IPS DF 19.7 (cell line): ENCODE data around the gene RETREG3.
"Not testable (repeated sequence)": the region's sequence is repeated elsewhere in the genome, so short reads cannot be mapped to it uniquely, and the experiment has no call there.

Experiments used
- DNase-seq: peaks from one replicate; pipeline ENCODE4 v3.0.0-alpha.2; 2013; ENCODE audit warnings: low read depth, low spot score

The RETREG3 gene, protein sequence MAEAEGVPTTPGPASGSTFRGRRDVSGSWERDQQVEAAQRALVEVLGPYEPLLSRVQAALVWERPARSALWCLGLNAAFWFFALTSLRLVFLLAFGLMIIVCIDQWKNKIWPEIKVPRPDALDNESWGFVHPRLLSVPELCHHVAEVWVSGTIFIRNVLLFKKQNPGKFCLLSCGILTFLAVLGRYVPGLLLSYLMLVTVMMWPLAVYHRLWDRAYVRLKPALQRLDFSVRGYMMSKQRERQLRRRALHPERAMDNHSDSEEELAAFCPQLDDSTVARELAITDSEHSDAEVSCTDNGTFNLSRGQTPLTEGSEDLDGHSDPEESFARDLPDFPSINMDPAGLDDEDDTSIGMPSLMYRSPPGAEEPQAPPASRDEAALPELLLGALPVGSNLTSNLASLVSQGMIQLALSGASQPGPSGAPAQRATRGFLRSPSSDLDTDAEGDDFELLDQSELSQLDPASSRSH

DNA sequence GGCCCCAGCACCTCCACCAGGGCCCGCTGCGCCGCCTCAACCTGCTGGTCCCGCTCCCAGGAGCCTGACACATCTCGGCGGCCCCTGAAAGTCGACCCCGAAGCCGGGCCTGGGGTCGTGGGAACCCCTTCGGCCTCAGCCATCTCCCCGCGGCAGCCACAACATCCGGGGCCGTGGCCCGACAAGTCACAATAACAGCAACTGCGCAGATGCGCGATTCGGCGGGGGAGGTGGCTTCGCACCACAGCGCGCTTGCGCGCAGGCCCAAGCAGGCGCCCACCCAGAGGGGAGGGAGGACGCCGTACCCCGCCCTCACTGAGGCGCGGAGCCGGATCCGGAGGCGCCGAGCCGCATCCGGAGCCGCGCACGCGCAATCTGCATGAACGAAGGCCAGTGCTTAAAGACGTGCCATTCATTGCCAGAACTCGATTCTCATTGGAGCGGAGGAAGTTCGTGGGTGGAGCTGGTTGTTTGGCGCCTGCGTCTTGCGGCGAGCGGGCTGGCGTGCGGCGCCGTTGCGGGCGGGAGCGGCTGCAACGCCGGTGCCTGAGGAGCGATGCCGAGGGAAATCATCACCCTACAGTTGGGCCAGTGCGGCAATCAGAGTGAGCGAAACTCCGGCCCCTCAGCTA, at the start of gene RETREG3, which contains the start of gene TUBG1:
Gene RETREG3 (minus strand): TSS at position 193 of the 632 bp plus-strand sequence. CDS start 50 bp downstream, at position 143.
Gene TUBG1 (plus strand): TSS at position 502 of the 632 bp plus-strand sequence. CDS start 55 bp downstream, at position 557.
- DNase-seq: peak; percentile 96

DNA sequence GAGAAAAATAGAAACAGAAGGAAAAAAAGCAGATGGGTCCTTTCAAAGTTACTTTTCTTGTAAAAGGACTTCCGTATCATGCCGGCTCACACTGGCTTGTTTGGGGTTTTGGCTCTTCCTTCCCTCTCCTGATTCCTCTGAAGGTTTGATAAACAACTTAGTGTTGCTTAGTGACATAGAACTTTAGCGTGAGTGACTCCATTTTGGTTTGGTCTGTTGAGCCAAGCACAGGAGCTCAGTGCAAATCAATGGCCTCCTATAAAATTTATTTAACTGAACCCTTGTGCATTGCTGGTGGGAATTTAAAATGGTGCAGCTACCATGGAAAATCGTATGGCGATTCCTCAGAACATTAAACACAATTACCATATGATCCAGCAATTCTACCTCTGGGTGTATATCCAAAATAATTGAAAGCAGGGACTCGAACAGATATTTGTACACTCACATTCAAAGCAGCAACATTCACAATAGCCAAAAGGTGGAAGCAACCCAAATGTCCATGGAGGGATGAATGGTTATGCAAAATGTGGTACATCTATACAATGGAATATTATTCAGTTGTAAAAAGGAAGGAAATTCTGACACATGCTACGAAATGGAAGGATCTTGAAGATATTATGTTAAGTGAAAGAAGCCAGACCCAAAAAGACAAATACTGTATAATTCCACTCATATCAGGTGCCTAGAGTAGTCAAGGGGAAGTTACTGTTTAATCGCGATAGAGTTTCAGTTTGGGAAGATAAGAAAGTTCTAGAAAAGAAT, 48.8 kb upstream of the RETREG3 start:
- no peak for DNase-seq

DNA sequence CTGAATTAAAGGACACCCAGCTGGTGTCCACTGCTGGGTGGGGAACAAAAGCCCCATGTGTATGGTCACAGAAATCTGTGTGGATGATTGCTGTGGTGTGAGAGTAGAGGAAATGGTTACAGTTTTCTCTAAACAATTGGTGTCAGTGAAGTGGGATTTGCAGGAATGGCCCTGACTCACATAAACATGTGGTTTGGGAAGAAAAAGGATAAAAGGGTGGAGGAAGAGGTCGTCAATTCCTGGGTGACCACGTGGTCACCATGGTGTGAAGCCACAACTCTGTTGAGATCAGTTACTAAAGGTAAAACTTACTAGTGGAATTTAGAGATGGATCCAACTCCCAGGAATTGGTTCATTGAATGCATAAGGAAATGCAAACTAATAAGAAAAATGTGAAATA, 46.4 kb upstream of the RETREG3 start:
- no peak for DNase-seq

DNA sequence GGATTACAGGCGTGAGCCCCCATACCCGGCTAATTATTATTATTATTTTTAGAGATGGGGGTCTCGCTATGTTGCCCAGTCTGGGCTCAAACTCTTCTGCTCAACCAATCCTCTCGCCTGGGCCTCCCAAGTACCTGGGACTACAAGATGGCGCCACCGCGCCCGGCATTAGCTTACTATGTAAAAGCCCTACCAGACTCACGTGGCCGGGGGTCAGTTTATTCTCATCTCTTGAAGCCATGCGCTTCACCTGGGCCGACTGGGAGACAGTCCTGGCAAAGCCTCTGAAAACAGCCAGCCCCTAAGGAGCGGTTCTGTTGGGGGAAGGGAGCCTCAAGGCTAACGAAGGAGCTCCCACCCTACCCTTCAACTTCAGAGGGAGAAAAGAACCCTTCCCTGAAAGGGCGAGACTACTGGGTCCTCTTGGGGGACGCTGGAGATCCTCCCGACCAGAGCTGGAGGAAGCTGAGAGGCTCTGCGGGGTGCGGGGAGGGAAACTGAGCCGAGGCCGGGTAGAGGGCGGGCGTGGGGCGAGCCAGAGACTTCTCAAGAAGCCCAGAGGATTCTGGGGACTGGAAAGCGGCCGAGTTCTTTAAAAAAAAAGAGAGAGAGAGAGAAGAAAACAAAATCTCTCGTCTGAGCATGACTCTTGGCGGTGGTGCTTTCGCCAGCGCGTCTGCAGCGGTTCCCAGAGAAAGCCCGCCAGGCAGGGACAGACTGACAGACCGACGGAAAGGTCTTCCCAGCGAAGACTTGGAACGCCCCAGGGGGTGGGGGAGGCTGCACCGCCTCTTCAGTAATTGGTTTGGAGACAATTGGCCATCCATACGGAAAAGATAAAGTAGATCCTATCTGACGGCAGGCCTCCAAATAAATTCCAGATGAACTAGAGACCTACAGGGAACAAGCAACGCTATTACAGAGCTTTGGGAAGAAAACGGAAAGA, 44.3 kb upstream of the RETREG3 start:
- no peak for DNase-seq

DNA sequence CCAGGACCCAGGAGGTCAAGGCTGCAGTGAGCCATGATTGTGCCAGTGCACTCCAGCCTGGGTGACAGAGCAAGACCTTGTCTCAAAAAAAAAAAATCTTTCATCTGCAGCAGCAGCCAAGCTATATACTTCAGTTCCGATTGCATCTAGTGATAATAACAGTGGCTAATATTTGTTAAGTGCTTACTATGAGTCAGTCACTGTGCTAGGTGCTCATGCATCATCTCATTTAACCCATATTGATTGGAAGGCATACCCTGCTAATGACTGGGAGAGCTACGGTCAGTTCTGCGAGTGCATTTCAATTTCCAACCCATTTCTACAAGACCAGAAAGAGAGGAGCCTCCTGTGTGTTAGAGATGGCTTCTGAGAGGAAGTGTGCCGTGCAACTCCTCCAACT, 42.2 kb upstream of the RETREG3 start:
- DNase-seq: no peak

DNA sequence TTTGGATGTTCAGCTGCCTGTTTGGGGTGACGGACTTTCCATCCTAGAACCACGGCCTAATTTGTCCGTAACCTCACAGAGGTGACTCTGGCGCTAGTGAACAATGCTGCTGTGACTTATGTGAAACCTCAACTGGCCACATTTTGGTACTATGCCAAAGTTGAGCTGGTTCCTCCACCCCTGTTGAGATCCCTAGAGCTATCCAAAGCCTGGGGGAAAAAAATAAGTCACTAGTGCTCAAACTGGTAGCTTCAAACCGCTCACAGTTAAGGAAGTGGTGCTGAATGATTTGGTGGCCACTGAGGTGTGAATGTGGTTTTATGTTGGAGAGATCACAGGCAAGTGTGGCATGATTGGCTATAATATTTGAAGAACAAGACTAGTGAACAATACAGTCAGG, 38.6 kb upstream of the RETREG3 start:
- no peak for DNase-seq

DNA sequence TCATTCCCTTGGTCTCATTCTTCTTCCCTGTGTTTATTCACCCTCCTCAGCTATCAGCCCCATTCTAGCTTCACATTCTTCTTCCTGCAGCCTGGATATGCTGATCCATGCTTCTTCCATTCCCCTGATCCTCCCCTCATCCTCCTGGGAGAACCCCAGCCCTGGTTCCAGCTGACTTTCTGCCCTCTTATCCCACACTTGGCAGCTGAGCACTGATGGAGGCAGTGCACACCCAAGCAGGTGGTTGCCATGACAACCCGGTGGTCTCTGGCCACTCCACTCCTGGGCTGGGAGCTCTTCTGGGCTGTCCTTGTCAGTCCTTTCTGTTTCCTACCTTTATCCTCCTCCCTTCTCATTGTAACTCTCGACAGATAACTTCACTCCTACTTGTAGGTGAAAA, 33.2 kb upstream of the RETREG3 start:
- DNase-seq: no peak

DNA sequence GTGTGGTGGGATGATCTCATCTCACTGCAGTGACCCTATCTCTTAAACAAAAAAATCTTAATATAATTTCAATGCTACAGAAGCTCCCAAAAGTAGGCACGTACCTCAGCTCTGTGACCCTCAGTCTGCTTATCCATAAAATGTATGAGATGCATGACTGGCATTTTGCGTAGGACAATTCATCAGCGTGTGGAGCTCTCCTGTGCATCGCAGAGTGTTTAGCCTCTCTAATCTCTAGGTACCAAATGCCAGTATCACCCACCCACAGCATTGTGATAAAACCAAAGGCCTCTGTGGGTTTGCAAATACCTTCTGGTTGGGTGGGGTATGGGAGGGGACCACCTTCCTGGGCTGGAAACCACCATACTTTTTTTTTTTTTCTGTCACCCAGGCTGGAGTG, 30.9 kb upstream of the RETREG3 start:
- no peak for DNase-seq

DNA sequence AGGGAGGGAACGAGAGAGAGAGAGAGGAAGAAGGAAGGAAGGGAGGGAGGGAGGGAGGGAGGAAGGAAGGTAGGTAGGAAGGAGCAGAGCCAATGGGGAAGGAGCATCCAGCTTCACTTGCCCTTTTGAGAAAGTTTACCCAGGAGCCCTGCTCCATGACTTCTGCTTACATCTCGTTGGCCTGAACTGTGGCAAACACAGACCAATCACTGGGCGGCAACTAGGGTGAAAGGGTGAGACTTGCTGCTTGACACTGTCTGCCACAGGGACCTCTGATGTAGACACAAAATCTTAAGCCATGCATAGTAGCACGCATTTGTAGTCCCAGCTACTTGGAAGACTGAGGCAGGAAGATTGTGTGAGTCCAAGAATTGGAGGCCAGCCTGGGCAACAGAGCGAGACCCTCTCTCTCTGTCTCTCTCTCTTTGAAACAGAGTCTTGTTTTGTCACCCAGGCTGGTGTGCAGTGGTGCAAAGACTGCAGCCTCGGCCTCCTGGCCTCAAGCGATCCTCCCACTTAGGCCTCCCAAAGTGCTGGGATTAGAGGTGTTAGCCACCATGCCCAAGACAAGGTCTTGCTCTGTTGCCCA, 30.4 kb upstream of the RETREG3 start:
- DNase-seq: no peak

DNA sequence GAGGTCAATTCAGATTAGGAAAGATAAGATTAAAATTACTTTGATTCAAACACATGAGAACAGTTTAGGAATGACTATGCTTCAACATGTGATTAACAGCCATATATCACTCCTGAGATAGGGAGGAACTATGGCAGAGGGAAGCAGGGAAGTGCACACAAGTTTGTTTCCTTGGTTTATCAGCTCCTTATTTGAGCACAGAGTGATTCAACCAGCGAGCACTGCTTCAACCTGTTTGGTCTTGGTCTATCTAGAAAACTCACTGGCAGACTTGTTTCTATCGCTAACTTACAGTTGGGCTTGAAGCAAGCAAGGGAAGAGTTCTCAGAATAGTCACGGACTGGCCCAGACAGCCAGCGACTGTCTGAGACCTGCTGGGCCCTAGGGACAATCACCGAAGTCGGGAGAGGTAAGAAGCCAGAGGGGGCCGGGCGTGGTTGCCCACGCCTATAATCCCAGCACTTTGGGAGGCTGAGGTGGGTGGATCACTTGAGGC, 23.8 kb upstream of the RETREG3 start:
- no peak for DNase-seq

DNA sequence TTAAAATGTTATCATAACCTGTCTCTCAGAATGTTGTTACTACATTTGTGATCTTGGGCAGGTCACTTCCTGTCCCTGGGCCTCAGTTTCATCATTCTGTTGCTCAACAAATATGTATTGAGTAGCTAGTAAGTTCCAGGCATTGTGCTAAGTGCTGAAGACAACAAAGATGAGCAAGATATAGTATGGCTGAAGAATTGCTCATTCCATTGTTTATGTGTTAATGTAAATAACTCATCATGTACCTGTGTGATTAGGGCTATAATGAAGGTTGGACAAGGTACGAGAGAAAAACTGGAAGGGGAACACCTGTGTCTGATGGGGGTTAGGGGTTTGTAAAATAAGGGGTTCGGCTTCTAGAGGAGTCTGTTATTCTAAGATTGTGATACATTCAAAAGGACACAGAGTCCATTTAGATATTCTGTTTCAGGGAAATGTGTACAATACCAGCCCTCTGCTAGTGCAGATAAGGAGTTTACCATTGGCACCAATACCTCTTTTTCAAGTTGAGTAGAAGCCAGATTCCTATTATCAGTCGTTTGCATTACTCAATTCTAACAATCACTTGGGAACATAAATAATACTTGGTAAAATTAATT, 20.3 kb upstream of the RETREG3 start:
- no peak for DNase-seq

DNA sequence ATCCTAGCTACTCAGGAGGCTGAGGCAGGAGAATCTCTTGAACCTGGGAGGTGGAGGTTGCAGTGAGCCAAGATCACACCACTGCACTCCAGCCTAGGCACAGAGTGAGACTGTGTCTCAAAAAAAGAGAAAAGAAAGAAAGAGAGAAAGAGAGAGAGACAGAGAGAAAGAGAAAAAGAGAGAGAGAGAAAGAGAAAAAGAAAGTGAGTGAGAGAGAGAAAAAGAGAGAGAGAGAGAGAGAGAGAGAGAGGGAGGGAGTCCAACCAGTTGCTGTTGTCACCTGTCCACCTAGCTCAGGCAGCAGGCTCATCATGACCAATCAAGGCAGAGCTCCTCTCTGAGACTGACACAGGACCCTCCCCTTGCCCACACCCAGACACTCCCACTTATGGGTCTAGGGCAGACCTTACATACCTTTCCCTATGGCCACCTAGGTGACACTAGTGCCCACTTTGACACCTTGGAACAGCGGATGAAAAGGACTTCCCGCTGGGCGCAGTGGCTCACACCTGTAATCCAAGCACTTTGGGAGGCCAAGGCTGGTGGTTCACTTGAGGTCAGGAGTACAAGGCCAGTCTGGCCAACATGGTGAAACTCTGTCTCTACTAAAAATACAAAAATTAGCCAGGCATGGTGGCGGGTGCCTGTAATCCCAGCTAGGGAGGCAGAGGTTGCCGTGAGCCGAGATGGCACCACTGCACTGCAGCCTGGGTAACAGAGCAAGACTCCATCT, 18.0 kb upstream of the RETREG3 start:
- not testable (repeated sequence) for DNase-seq

DNA sequence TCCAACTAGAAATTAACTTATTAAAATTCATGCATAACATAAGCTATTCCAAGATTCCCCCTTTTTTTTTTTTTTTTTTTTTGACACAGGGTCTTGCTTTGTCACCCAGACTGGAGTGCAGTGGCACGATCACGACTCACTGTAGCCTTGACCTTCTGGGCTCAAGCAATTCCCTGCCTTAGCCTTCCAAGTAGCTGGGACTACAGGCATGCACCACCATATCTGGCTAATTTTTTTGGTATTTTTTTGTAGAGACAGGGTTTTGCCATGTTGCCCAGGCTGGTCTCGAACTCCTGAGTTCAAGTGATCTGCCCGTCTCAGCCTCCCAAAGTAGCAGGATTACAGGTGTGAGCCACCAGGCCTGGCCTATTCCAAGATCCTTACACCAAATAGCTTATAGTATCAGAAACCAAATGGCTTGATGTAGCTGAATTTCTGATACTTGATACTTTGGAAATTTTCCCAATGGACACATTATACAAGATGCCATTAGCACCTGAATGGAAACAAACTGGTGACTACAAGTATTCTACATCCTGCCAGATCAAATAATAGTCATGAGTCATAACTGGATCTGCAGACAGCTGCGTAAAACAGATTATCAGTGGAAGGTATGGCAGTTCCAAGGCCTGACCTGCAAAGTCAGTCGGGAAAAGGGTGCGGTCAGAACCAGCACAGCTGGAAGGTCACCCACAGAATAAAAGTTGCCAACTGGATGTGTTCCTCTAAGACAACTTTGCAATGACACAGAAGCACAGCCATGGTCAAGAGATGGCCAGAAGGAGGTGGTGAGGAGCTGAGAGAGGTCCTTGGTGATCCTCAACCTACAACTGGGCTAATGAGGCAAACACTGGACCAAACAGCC, 14.8 kb upstream of the RETREG3 start:
- no peak for DNase-seq

DNA sequence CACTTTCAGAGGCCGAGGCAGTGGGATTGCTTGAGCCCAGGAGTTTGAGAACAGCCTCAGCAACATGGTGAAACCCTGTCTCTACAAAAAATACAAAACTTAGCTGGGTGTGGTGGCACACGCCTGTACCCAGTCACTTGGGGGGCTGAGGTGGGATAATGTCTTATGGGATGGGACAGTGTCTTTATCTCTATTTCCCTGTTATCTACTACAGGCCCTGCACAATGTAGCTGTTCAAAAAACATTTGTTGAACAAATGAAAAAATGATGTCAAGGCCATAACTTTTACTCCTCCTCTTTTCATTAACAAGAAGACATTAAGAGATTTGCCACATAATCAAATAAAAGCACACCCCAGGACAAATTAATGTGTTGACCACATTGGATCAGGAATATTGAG, 14.1 kb upstream of the RETREG3 start:
- no peak for DNase-seq

DNA sequence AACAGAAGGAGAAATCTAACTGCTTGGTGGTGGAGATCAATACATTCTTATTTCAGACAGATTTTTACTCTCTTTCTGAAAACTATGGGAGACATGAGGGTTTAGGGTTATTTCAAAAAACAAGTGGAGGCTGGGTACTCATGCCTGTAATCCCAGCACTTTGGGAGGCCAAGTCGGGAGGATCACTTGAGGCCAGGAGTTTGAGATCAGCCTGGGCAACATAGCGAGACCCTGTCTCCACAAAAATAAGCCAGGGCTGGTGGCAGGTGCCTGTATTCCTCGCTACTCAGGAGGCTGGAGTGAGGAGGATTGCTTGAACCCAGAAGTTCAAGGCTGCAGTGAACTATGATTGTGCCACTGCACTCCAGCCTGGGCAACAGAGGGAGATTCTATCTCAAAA, 12.8 kb upstream of the RETREG3 start:
- not testable (repeated sequence) for DNase-seq

DNA sequence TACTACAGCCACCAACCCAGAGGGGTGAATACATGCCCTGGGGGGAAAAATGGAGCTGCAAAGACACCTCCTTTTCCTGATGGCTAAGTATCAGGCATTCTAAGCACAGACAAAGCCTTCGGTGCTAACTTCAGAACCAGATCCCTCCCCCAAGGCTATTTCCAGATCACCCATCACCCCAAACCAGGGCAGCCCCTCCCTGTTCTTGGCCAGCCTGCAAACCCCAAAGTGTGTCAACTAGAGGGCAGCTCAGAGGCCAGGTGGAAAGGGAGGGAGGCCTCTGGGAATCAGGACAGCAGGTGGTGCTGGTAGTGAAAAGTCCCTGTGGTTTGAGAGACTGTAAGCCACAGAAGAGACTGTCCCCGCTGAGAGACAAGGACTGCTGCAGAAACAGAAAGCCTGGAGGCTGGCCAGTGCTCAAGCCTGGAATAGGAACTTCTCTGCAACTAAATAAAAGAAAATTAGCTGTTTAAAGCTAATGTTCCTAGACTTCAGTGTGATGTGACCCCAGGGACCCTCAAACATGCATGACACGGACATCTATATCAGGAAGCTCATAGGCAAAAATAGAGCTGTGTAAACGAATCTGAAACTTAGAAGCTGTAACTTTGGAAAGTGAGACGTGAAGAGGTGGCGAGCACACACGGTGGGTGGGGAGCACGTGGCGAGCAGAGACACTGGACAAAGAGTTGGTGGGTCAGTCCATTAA, 9.4 kb upstream of the RETREG3 start:
- DNase-seq: peak; percentile 73

DNA sequence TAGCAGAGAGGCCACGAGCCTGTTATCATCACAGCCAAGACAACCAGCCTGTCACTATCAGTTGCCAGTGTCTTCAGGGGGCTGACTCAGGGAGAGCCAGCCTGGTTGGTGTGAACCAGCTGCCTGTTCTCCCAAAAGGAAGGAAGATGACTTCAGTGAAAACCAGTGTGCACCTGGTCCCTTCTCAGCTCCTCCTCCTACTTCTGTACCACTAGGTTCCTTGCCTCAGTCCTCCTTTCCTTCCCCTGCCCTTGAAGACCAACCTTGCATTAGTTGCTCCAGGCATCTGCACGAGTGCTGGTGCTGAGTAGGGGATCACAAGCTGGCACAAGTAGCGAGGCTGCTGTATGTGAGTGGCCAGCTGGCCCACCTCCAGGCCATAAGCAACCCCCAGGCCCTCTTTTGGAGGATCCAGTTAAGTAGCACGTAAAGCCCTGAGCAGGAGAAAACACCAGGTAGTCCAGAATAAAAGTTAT, 8.8 kb upstream of the RETREG3 start:
- no peak for DNase-seq
